Tibial nerve (tissue), 4 donors: Measurements from ENCODE around the gene IL34.

Experiments
- EP300 ChIP-seq, 2 donors: sonication (generic); formaldehyde crosslinking; IDR thresholded peaks; one replicate each; pipeline ENCODE4 v1.6.1; 2017; ENCODE audit warnings: antibody characterized with exemption in 2 of 2, mild to moderate bottlenecking in 1 of 2
- POLR2A ChIP-seq, 2 donors: fragments of 450-650 bp; IDR thresholded peaks; one replicate each; pipeline ENCODE4 v1.6.1; 2017; ENCODE audit warnings: antibody characterized with exemption in 2 of 2, mild to moderate bottlenecking in 2 of 2, moderate library complexity in 2 of 2
- TF ChIP-seq, protein P1 (sequence below), 5 experiments: fragments of 200-600 bp in 3 of 5; fragments of 450-650 bp in 2 of 5; sonication (generic) in 3 of 5; IDR thresholded peaks; one replicate each; pipeline ENCODE4 v1.5.1; 2016 to 2019; ENCODE audit warnings: antibody characterized with exemption in 5 of 5, mild to moderate bottlenecking in 3 of 5, moderate library complexity in 2 of 5

- TF ChIP-seq EP300 (IDR thresholded peaks at IDR 0.05) (no peak), POLR2A (IDR thresholded peaks at IDR 0.05) (no peak)
- TF ChIP-seq, protein P1, sequence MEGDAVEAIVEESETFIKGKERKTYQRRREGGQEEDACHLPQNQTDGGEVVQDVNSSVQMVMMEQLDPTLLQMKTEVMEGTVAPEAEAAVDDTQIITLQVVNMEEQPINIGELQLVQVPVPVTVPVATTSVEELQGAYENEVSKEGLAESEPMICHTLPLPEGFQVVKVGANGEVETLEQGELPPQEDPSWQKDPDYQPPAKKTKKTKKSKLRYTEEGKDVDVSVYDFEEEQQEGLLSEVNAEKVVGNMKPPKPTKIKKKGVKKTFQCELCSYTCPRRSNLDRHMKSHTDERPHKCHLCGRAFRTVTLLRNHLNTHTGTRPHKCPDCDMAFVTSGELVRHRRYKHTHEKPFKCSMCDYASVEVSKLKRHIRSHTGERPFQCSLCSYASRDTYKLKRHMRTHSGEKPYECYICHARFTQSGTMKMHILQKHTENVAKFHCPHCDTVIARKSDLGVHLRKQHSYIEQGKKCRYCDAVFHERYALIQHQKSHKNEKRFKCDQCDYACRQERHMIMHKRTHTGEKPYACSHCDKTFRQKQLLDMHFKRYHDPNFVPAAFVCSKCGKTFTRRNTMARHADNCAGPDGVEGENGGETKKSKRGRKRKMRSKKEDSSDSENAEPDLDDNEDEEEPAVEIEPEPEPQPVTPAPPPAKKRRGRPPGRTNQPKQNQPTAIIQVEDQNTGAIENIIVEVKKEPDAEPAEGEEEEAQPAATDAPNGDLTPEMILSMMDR (IDR thresholded peaks at IDR 0.05), result no peak
Observed at GRCh38 chr16:70656065-70656711, 9.8 kb downstream of the IL34 start.
